ENCODE data around the gene ABCC1.

ABCC1 gene

GRCh38 chr16:15949210-15950160 is at the start of gene ABCC1:
Gene ABCC1, plus strand, starts transcription at chr16:15949616. Its CDS starts 136 bp downstream, at chr16:15949752.
- peak within 1 kb of the TSS; percentile 98 for H3K9ac ChIP-seq (ENCODE audit: low read depth, low read length)
- TF ChIP-seq EZH2 (IDR thresholded peaks at IDR 0.05; ENCODE audit: borderline replicate concordance, low read depth, low read length, severe bottlenecking) (no peak), CTCF (IDR thresholded peaks at IDR 0.05; ENCODE audit: borderline replicate concordance, extremely low read depth, low read length, poor library complexity, severe bottlenecking) (no peak)
- H3K4me2 ChIP-seq (ENCODE audit: insufficient read depth, low read length) = peak within 1 kb of the TSS; percentile 84
- peak within 1 kb of the TSS; percentile 99 for H2AFZ ChIP-seq (ENCODE audit: low read depth, low read length)
- ATAC-seq (ENCODE audit: insufficient read depth, low read depth) = peak; percentile 72
- peaks cover 44% of the 10 kb centered on the region for H3K4me1 ChIP-seq (ENCODE audit: insufficient read depth, low read length)
- no peaks in the 10 kb centered on the region for H3K27me3 ChIP-seq (ENCODE audit: insufficient read depth, low read length, poor library complexity)
- DNase-seq = peak; percentile 39
- H3K36me3 ChIP-seq (ENCODE audit: insufficient read depth, low read length) = 0 out of 2 replicates have a peak, but pooled peaks cover 3% of the 10 kb centered on the region
- peak within 1 kb of the TSS; percentile 71 to 83 for H3K4me3 ChIP-seq (ENCODE audit: low read depth in 1 of 2, low read length in 2 of 2)
- H3K79me2 ChIP-seq (ENCODE audit: insufficient read depth, low read length) = peaks cover 50% of the 10 kb centered on the region
- H3K9me3 ChIP-seq (ENCODE audit: insufficient read depth, low read length, severe bottlenecking) = no peaks in the 10 kb centered on the region
- H4K20me1 ChIP-seq (ENCODE audit: insufficient read depth, low read length) = peaks cover 19% of the 10 kb centered on the region; the same call in 1 of the 2 replicates
- H3K27ac ChIP-seq (ENCODE audit: low read length) = peak within 1 kb of the TSS; percentile 69

- Histone ChIP-seq H3K27me3 (ENCODE audit: insufficient read depth, low read length, poor library complexity) (no peaks in the 10 kb centered on the region), H4K20me1 (ENCODE audit: insufficient read depth, low read length) (no peaks in the 10 kb centered on the region), H3K9ac (ENCODE audit: low read depth, low read length) (no peak overlapping the region), H3K4me3 (ENCODE audit: low read depth in 1 of 2, low read length in 2 of 2) (no peak overlapping the region), H3K9me3 (ENCODE audit: insufficient read depth, low read length, severe bottlenecking) (no peaks in the 10 kb centered on the region), H3K79me2 (ENCODE audit: insufficient read depth, low read length) (no peaks in the 10 kb centered on the region), H3K4me2 (ENCODE audit: insufficient read depth, low read length) (no peak overlapping the region), H3K4me1 (ENCODE audit: insufficient read depth, low read length) (no peaks in the 10 kb centered on the region), H2AFZ (ENCODE audit: low read depth, low read length) (no peak overlapping the region), H3K36me3 (ENCODE audit: insufficient read depth, low read length) (no peaks in the 10 kb centered on the region), H3K27ac (ENCODE audit: low read length) (no peak overlapping the region)
- DNase-seq (no peak), ATAC-seq (ENCODE audit: insufficient read depth, low read depth) (no peak)
- TF ChIP-seq EZH2 (IDR thresholded peaks at IDR 0.05; ENCODE audit: borderline replicate concordance, low read depth, low read length, severe bottlenecking) (no peak), CTCF (IDR thresholded peaks at IDR 0.05; ENCODE audit: borderline replicate concordance, extremely low read depth, low read length, poor library complexity, severe bottlenecking) (no peak)
Observed at GRCh38 chr16:15900357-15900756, 49.1 kb upstream of the ABCC1 start.

- Histone ChIP-seq H3K36me3 (ENCODE audit: insufficient read depth, low read length) (no peaks in the 10 kb centered on the region), H3K4me3 (ENCODE audit: low read depth in 1 of 2, low read length in 2 of 2) (no peak overlapping the region), H4K20me1 (ENCODE audit: insufficient read depth, low read length) (no peaks in the 10 kb centered on the region), H3K79me2 (ENCODE audit: insufficient read depth, low read length) (no peaks in the 10 kb centered on the region), H3K27me3 (ENCODE audit: insufficient read depth, low read length, poor library complexity) (no peaks in the 10 kb centered on the region), H2AFZ (ENCODE audit: low read depth, low read length) (no peak overlapping the region), H3K9me3 (ENCODE audit: insufficient read depth, low read length, severe bottlenecking) (no peaks in the 10 kb centered on the region), H3K4me1 (ENCODE audit: insufficient read depth, low read length) (no peaks in the 10 kb centered on the region), H3K9ac (ENCODE audit: low read depth, low read length) (no peak overlapping the region), H3K4me2 (ENCODE audit: insufficient read depth, low read length) (no peak overlapping the region), H3K27ac (ENCODE audit: low read length) (no peak overlapping the region)
- DNase-seq = no peak
- no peak for ATAC-seq (ENCODE audit: insufficient read depth, low read depth)
- TF ChIP-seq CTCF (IDR thresholded peaks at IDR 0.05; ENCODE audit: borderline replicate concordance, extremely low read depth, low read length, poor library complexity, severe bottlenecking) (no peak), EZH2 (IDR thresholded peaks at IDR 0.05; ENCODE audit: borderline replicate concordance, low read depth, low read length, severe bottlenecking) (no peak)
Observed at GRCh38 chr16:15900901-15901500, 48.4 kb upstream of the ABCC1 start.

Measured in DND-41 (cell line).